Large intestine (tissue), 3 donors: ENCODE results near the gene ILF3. TPM values are rescaled to one million over a fixed set of nuclear protein-coding genes. Genes with fewer than 3 reads are reported as not detected.
A peak's percentile ranks its signal among the peaks of the same experiment; 100 is the strongest.

ENCODE experiments used
- DNase-seq, 2 donors: peaks; one replicate each; pipeline versions ENCODE4 v3.0.0 to v3.0.0-alpha.2; 2013
- H3K27ac ChIP-seq: one replicate; pipeline ENCODE4 v1.5.1; 2013; ENCODE audit warnings: low read length
- H3K27me3 ChIP-seq: 2 replicates; pipeline ENCODE4 v1.6.1; 2013; ENCODE audit warnings: low read length; ENCODE audit not compliant: control insufficient read depth, insufficient read depth
- H3K36me3 ChIP-seq: 2 replicates; pipeline ENCODE4 v1.6.1; 2013; ENCODE audit warnings: low read length; ENCODE audit not compliant: control insufficient read depth, insufficient read depth
- H3K4me1 ChIP-seq: one replicate; pipeline ENCODE4 v1.6.1; 2013; ENCODE audit warnings: low read length; ENCODE audit not compliant: control insufficient read depth, insufficient read depth
- H3K4me3 ChIP-seq: one replicate; pipeline ENCODE4 v1.5.1; 2013; ENCODE audit warnings: low read length
- H3K9me3 ChIP-seq: one replicate; pipeline ENCODE4 v1.6.1; 2013; ENCODE audit warnings: mild to moderate bottlenecking, low read depth, low read length, moderate library complexity; ENCODE audit not compliant: control insufficient read depth
- WGBS: methylation state at CpG from one replicate; pipeline ENCODE4 v1.1.5; 2013; ENCODE audit warnings: low lambda C conversion rate; ENCODE audit not compliant: insufficient coverage; 5-methylcytosine and 5-hydroxymethylcytosine counted together
- polyA plus RNA-seq: library from polyadenylated mRNA; unstranded; fragments of 120-200 nt; gene quantifications from one replicate; pipeline ENCODE4 v1.2.1, GENCODE V29; 2013

ILF3 gene
- polyA plus RNA-seq, 1 donor = 199 TPM

GRCh38 chr19:10713317-10713716 is 59.2 kb downstream of the ILF3 start:
- peak overlapping the region; percentile 84 for H3K27ac ChIP-seq
- H3K4me3 ChIP-seq = peak overlapping the region; percentile 11
- peaks cover 4% of the 10 kb centered on the region for H3K36me3 ChIP-seq
- WGBS = no CpG with 5 or more reads among the region's 5 CpGs
- DNase-seq = peak; percentile 84 to 94
- peaks cover 5% of the 10 kb centered on the region for H3K9me3 ChIP-seq
- H3K27me3 ChIP-seq = no peaks in the 10 kb centered on the region
- peaks cover 25% of the 10 kb centered on the region for H3K4me1 ChIP-seq

DNA sequence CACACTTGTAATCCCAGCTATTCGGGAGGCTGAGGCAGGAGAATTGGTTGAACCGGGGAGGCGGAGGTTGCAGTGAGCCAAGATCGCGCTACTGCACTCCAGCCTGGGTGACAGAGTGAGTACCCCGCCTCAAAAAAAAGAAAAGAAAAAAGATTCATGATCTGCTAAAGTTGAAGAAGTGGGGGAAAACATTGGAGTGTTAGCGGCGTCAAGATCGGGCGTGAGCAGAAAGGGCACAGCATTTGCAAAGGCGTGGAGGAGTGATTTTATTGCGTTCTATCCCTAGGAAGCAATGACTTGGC is 62.9 kb downstream of the ILF3 start:
- Histone ChIP-seq H3K36me3 (peaks cover 9% of the 10 kb centered on the region), H3K27me3 (no peaks in the 10 kb centered on the region), H3K4me3 (peak overlapping the region; percentile 24), H3K9me3 (peaks cover 5% of the 10 kb centered on the region), H3K27ac (no peak overlapping the region), H3K4me1 (peaks cover 28% of the 10 kb centered on the region)
- WGBS = 14% methylated on average over 4 of the region's 12 CpGs
- no peak for DNase-seq

- no peaks in the 10 kb centered on the region for H3K27me3 ChIP-seq
- peaks cover 22% of the 10 kb centered on the region for H3K4me1 ChIP-seq
- peak within 1 kb of the TSS; percentile 86 for H3K27ac ChIP-seq
- peaks cover 5% of the 10 kb centered on the region for H3K9me3 ChIP-seq
- peaks cover 9% of the 10 kb centered on the region for H3K36me3 ChIP-seq
- H3K4me3 ChIP-seq = peak within 1 kb of the TSS; percentile 90
- peak; percentile 100 for DNase-seq
- WGBS = 0% methylated on average over 1 of the region's 57 CpGs
Measured at GRCh38 chr19:10717356-10718204, 63.4 kb downstream of the ILF3 start, which contains the start of gene DNM2. Gene DNM2, plus strand, starts transcription at chr19:10718079. Its CDS starts 164 bp downstream, at chr19:10718243.

GRCh38 chr19:10718205-10719196 is 64.4 kb downstream of the ILF3 start:
- no peak for DNase-seq
- peak overlapping the region; percentile 90 for H3K4me3 ChIP-seq
- H3K4me1 ChIP-seq = peaks cover 13% of the 10 kb centered on the region
- no CpG with 5 or more reads among the region's 70 CpGs for WGBS
- peak overlapping the region; percentile 86 for H3K27ac ChIP-seq
- peaks cover 13% of the 10 kb centered on the region for H3K36me3 ChIP-seq
- H3K9me3 ChIP-seq = no peaks in the 10 kb centered on the region
- no peaks in the 10 kb centered on the region for H3K27me3 ChIP-seq

GRCh38 chr19:10719466-10719961 is 65.4 kb downstream of the ILF3 start:
- DNase-seq = peak in 1 of 2 donors; percentile 38
- H3K9me3 ChIP-seq = no peaks in the 10 kb centered on the region
- H3K27me3 ChIP-seq = no peaks in the 10 kb centered on the region
- peaks cover 5% of the 10 kb centered on the region for H3K4me1 ChIP-seq
- WGBS = 40% methylated on average over 1 of the region's 5 CpGs
- peaks cover 18% of the 10 kb centered on the region for H3K36me3 ChIP-seq
- peak overlapping the region; percentile 86 for H3K27ac ChIP-seq
- peak overlapping the region; percentile 90 for H3K4me3 ChIP-seq

DNA sequence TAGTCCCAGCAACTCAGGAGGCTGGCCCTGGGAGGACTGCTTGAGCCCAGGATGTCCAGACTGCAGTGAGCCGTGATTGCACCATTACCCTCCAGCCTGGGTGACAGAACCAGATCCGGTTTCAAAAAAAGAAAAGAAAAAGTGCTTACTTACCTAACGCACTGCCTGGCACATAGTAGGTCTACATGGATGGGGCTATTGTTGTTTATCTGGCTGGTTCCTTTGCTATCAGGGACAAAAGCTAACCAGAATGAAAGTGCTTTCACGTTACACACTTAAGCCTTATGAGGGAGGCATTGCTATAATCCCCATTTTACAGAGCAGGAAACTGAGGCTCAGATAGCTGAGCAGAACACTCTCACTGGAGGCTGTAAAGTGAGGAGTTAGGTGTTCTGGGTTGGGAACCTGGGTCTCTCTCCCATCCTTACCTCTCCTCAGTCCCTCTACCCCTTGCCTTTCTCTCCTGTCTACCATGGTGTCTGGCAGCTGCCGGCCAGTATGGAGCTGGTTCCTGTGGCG is 66.5 kb downstream of the ILF3 start:
- H3K36me3 ChIP-seq = peaks cover 25% of the 10 kb centered on the region
- H3K27ac ChIP-seq = no peak overlapping the region
- H3K9me3 ChIP-seq = no peaks in the 10 kb centered on the region
- no CpG with 5 or more reads among the region's 6 CpGs for WGBS
- H3K4me1 ChIP-seq = peaks cover 5% of the 10 kb centered on the region
- no peak for DNase-seq
- no peak overlapping the region for H3K4me3 ChIP-seq
- H3K27me3 ChIP-seq = no peaks in the 10 kb centered on the region

GRCh38 chr19:10723591-10723990 is 69.4 kb downstream of the ILF3 start:
- Histone ChIP-seq H3K27me3 (no peaks in the 10 kb centered on the region), H3K36me3 (peaks cover 27% of the 10 kb centered on the region), H3K27ac (no peak overlapping the region), H3K4me3 (no peak overlapping the region), H3K4me1 (peaks cover 5% of the 10 kb centered on the region), H3K9me3 (no peaks in the 10 kb centered on the region)
- no CpG with 5 or more reads among the region's 3 CpGs for WGBS
- DNase-seq = no peak

- H3K4me3 ChIP-seq = no peak overlapping the region
- H3K27ac ChIP-seq = no peak overlapping the region
- no CpG with 5 or more reads among the region's 12 CpGs for WGBS
- no peaks in the 10 kb centered on the region for H3K27me3 ChIP-seq
- H3K4me1 ChIP-seq = peaks cover 5% of the 10 kb centered on the region
- DNase-seq = no peak
- peaks cover 27% of the 10 kb centered on the region for H3K36me3 ChIP-seq
- no peaks in the 10 kb centered on the region for H3K9me3 ChIP-seq
Measured at GRCh38 chr19:10724573-10725071, 70.5 kb downstream of the ILF3 start.

- WGBS = no CpG with 5 or more reads among the region's 4 CpGs
- H3K27ac ChIP-seq = no peak overlapping the region
- H3K36me3 ChIP-seq = peaks cover 28% of the 10 kb centered on the region
- peaks cover 3% of the 10 kb centered on the region for H3K4me1 ChIP-seq
- no peaks in the 10 kb centered on the region for H3K9me3 ChIP-seq
- DNase-seq = no peak
- H3K4me3 ChIP-seq = no peak overlapping the region
- no peaks in the 10 kb centered on the region for H3K27me3 ChIP-seq
Measured at GRCh38 chr19:10725415-10725814, 71.3 kb downstream of the ILF3 start.

- H3K27ac ChIP-seq = no peak overlapping the region
Measured at GRCh38 chr19:10726268-10726667, 72.1 kb downstream of the ILF3 start.

More at GRCh38 chr19:10726268-10726667, 72.1 kb downstream of the ILF3 start:
- DNase-seq = no peak
- H3K36me3 ChIP-seq = peaks cover 23% of the 10 kb centered on the region
- no peaks in the 10 kb centered on the region for H3K9me3 ChIP-seq
- H3K4me3 ChIP-seq = no peak overlapping the region
- WGBS = no CpG with 5 or more reads among the region's 10 CpGs
- H3K4me1 ChIP-seq = no peaks in the 10 kb centered on the region
- no peaks in the 10 kb centered on the region for H3K27me3 ChIP-seq
